ENCODE data around the gene PEX26. TPM values are rescaled to one million over a fixed set of nuclear protein-coding genes. Genes with fewer than 3 reads are reported as not detected.

The PEX26 gene
- total and polyA plus RNA-seq, 2 of the 13 experiments (the other 11 are each of a cell fraction or from before 2014, with no cell fraction given) = 10.6 to 25.1 TPM

GRCh38 chr22:18077639-18078328 lies at the start of gene PEX26 (continued):
- TF ChIP-seq, protein P1, sequence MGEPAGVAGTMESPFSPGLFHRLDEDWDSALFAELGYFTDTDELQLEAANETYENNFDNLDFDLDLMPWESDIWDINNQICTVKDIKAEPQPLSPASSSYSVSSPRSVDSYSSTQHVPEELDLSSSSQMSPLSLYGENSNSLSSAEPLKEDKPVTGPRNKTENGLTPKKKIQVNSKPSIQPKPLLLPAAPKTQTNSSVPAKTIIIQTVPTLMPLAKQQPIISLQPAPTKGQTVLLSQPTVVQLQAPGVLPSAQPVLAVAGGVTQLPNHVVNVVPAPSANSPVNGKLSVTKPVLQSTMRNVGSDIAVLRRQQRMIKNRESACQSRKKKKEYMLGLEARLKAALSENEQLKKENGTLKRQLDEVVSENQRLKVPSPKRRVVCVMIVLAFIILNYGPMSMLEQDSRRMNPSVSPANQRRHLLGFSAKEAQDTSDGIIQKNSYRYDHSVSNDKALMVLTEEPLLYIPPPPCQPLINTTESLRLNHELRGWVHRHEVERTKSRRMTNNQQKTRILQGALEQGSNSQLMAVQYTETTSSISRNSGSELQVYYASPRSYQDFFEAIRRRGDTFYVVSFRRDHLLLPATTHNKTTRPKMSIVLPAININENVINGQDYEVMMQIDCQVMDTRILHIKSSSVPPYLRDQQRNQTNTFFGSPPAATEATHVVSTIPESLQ (CRISPR knock-in tag; conservative IDR thresholded peaks at IDR 0.05) = no peak
- no peak; the same call in 1 of the 2 replicates for TF ChIP-seq KLF12 (CRISPR knock-in tag; IDR thresholded peaks at IDR 0.05; ENCODE audit: borderline replicate concordance)
- TF ChIP-seq, protein P2, sequence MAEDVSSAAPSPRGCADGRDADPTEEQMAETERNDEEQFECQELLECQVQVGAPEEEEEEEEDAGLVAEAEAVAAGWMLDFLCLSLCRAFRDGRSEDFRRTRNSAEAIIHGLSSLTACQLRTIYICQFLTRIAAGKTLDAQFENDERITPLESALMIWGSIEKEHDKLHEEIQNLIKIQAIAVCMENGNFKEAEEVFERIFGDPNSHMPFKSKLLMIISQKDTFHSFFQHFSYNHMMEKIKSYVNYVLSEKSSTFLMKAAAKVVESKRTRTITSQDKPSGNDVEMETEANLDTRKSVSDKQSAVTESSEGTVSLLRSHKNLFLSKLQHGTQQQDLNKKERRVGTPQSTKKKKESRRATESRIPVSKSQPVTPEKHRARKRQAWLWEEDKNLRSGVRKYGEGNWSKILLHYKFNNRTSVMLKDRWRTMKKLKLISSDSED (CRISPR knock-in tag; IDR thresholded peaks at IDR 0.05) = no peak
- no peak for TF ChIP-seq RARG (CRISPR knock-in tag; IDR thresholded peaks at IDR 0.05; ENCODE audit: low read depth)
- TF ChIP-seq ZNF687 (CRISPR knock-in tag; IDR thresholded peaks at IDR 0.05) = peak; percentile 81
- TF ChIP-seq ZNF260 (CRISPR knock-in tag; IDR thresholded peaks at IDR 0.05; ENCODE audit: borderline replicate concordance, low read depth) = no peak
- no peak for TF ChIP-seq ZNF44 (CRISPR knock-in tag; IDR thresholded peaks at IDR 0.05)
- TF ChIP-seq GPN1 (CRISPR knock-in tag; IDR thresholded peaks at IDR 0.05; ENCODE audit: borderline replicate concordance) = peak; percentile 22; the same call in 1 of the 2 replicates
- peak; percentile 87 for TF ChIP-seq RBFOX2 (IDR thresholded peaks at IDR 0.05; ENCODE audit: low read depth, low read length)
- peak; percentile 83 for TF ChIP-seq POLR2G (IDR thresholded peaks at IDR 0.05; ENCODE audit: low read depth, low read length)
- no peak for TF ChIP-seq HOXA9 (CRISPR knock-in tag; IDR thresholded peaks at IDR 0.05; ENCODE audit: borderline replicate concordance)
- TF ChIP-seq NFKBIZ (CRISPR knock-in tag; IDR thresholded peaks at IDR 0.05) = no peak
- no peak for TF ChIP-seq MAZ (IDR thresholded peaks at IDR 0.05; ENCODE audit: borderline replicate concordance, low read depth, low read length)
- no peak; the same call in 1 of the 2 replicates for TF ChIP-seq MAZ (CRISPR knock-in tag; IDR thresholded peaks at IDR 0.05; ENCODE audit: low read depth)
- no peak for TF ChIP-seq ZNF619 (CRISPR knock-in tag; IDR thresholded peaks at IDR 0.05)
- no peak for TF ChIP-seq ATM (IDR thresholded peaks at IDR 0.05; ENCODE audit: borderline replicate concordance)
- no peak for TF ChIP-seq TMF1 (CRISPR knock-in tag; IDR thresholded peaks at IDR 0.05; ENCODE audit: low read depth)
- TF ChIP-seq, protein P3, sequence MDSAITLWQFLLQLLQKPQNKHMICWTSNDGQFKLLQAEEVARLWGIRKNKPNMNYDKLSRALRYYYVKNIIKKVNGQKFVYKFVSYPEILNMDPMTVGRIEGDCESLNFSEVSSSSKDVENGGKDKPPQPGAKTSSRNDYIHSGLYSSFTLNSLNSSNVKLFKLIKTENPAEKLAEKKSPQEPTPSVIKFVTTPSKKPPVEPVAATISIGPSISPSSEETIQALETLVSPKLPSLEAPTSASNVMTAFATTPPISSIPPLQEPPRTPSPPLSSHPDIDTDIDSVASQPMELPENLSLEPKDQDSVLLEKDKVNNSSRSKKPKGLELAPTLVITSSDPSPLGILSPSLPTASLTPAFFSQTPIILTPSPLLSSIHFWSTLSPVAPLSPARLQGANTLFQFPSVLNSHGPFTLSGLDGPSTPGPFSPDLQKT (CRISPR knock-in tag; IDR thresholded peaks at IDR 0.05; ENCODE audit: borderline replicate concordance) = no peak; the same call in 1 of the 2 replicates
- TF ChIP-seq CAMTA2 (CRISPR knock-in tag; IDR thresholded peaks at IDR 0.05; ENCODE audit: borderline replicate concordance) = 0 out of 2 replicates have a peak, but pooled peaks have one; percentile 8
- TF ChIP-seq RXRA (CRISPR knock-in tag; IDR thresholded peaks at IDR 0.05) = peak; percentile 13; the same call in 1 of the 2 replicates
- peak; percentile 82 for TF ChIP-seq KLF6 (CRISPR knock-in tag; IDR thresholded peaks at IDR 0.05)
